ENCODE data around the gene DISC1. TPM values are rescaled to one million over a fixed set of nuclear protein-coding genes. Genes with fewer than 3 reads are reported as not detected.

DISC1 gene
- total RNA-seq, 5 donors from 2014 or later (not counting 1 experiment from before 2014, with no cell fraction given), result 12.9 to 37.0 (median 14.6) TPM

DNA sequence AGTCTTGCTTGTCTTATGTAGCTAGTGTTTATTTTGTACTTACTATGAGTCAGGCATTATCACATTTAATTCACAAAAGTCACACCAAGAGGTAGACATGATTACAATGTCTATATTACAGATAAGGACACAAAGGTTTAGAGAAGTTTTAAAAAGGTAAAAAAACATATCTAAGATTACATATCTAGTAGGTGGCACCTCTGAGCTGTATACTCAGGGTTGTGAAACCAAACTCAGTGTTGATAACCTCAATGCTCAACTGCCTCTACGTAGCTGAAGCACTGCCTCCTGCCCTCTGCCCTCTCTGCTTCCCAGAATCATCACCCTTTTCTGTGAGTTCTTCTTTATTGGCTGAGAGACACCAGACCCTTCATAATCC lies 431.3 kb downstream of the DISC1 start:
- Mint-ChIP-seq H3K36me3 (no peaks in the 10 kb centered on the region), H3K27me3 (peaks cover 3 to 7% of the 10 kb centered on the region in 2 donors), H3K4me1 (no peaks in the 10 kb centered on the region), H3K9me3 (peaks cover 0 to 5% (median 4%) of the 10 kb centered on the region in 3 donors), H3K4me3 (no peak overlapping the region), H3K27ac (no peak overlapping the region)
- H3K27ac ChIP-seq (ENCODE audit: low read length), result no peak overlapping the region
- no peak for ATAC-seq (replicated peaks in 1 of 4)
- WGBS (ENCODE audit: insufficient coverage), result 38% methylated on average over 1 of the region's 1 CpG
- no peak overlapping the region for H3K4me3 ChIP-seq (ENCODE audit: control insufficient read depth in 1 of 2, extremely low read depth in 1 of 2, low read length in 1 of 2)
- H3K4me1 ChIP-seq (ENCODE audit: control insufficient read depth in 1 of 2, extremely low read depth in 1 of 2, insufficient read depth in 2 of 2, low read length in 2 of 2), result no peaks in the 10 kb centered on the region
- no peak for DNase-seq
- CTCF ChIA-PET, result no interaction called here
- H3K36me3 ChIP-seq (ENCODE audit: control insufficient read depth in 2 of 2, extremely low read depth in 1 of 2, insufficient read depth in 1 of 2, low read length in 1 of 2), result no peaks in the 10 kb centered on the region
- no peaks in the 10 kb centered on the region for H3K9me3 ChIP-seq
- POLR2A ChIA-PET, result no interaction called here
- H3K27me3 ChIP-seq (replicated peaks in 1 of 2; ENCODE audit: control insufficient read depth in 2 of 2, extremely low read depth in 1 of 2, insufficient read depth in 2 of 2, low read length in 1 of 2), result peaks cover 0 to 3% of the 10 kb centered on the region in 2 experiments

DNA sequence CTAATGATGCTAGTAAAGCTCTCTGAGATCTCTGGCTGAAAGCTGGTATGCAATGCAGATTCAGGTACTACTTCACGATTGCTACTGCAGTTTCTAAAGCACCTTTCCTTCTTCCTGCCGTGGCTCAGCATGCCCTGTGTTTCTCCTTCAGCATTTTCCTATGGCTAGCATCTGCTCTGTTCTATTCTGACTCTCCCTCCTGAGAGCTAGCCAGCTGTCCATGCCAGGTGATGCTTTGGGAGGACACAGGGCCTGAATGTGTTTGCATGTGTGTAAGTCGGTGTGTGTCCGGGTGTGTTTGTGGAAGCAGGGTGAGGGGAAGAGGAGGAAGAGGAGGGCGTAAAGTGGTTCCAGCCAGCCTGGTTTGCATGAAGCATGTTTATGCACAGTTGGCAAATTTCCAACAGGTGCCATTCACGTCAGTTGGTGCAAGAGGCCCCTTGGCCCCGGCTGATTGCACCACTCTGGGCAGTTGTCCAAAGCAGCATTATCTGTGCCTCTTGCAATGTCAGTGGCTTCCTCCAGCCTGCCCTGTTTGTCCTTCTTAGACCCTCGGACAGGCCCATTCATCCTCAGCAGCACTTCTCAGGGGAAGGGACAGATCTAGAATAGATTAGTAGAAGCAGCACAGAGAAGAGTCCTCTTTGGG lies 433.3 kb downstream of the DISC1 start:
- Mint-ChIP-seq H3K36me3 (no peaks in the 10 kb centered on the region), H3K4me1 (no peaks in the 10 kb centered on the region), H3K27me3 (peaks cover 3 to 7% of the 10 kb centered on the region in 2 donors), H3K27ac (no peak overlapping the region), H3K9me3 (no peaks in the 10 kb centered on the region), H3K4me3 (no peak overlapping the region)
- ChIA-PET POLR2A (interaction anchor here in 1 of 2 donors (0.6 kb wide), 1 partner anchor 27 kb away, joined by 3 read pairs; no protein-coding TSS in a partner anchor), CTCF (no interaction called here)
- no peaks in the 10 kb centered on the region for H3K4me1 ChIP-seq (ENCODE audit: control insufficient read depth in 1 of 2, extremely low read depth in 1 of 2, insufficient read depth in 2 of 2, low read length in 2 of 2)
- WGBS (ENCODE audit: insufficient coverage), result 69% methylated on average over 7 of the region's 8 CpGs
- no peaks in the 10 kb centered on the region for H3K36me3 ChIP-seq (ENCODE audit: control insufficient read depth in 2 of 2, extremely low read depth in 1 of 2, insufficient read depth in 1 of 2, low read length in 1 of 2)
- ATAC-seq (replicated peaks in 1 of 4) (no peak), DNase-seq (no peak)
- H3K27me3 ChIP-seq (replicated peaks in 1 of 2; ENCODE audit: control insufficient read depth in 2 of 2, extremely low read depth in 1 of 2, insufficient read depth in 2 of 2, low read length in 1 of 2), result peaks cover 0 to 4% of the 10 kb centered on the region in 2 experiments
- no peak overlapping the region for H3K27ac ChIP-seq (ENCODE audit: low read length)
- no peaks in the 10 kb centered on the region for H3K9me3 ChIP-seq
- no peak overlapping the region for H3K4me3 ChIP-seq (ENCODE audit: control insufficient read depth in 1 of 2, extremely low read depth in 1 of 2, low read length in 1 of 2)

DNA sequence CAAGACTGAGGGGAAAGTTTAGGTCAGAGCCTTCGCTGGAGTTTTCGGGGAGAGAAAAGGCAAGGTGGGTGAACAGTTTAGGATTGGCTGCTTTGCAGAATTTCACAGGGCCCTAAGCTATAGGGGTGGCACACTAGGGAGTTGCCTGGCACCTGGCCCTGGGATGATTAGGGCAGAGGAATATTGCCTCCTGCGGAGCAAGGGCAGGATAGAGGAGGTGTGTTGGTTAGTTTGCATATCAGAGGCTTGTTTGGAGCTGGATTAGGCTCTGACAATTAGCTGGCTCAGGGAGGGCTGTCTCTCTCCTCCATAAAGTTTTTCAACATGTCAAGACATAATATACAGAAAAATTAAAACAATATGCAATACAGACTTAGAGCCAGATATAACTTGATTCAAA lies 436.4 kb downstream of the DISC1 start:
- H3K4me1 Mint-ChIP-seq, result no peaks in the 10 kb centered on the region
- H3K36me3 ChIP-seq (ENCODE audit: control insufficient read depth in 2 of 2, extremely low read depth in 1 of 2, insufficient read depth in 1 of 2, low read length in 1 of 2), result no peaks in the 10 kb centered on the region
- no peak overlapping the region for H3K4me3 ChIP-seq (ENCODE audit: control insufficient read depth in 1 of 2, extremely low read depth in 1 of 2, low read length in 1 of 2)
- ChIA-PET CTCF (no interaction called here), POLR2A (no interaction called here)
- H3K9me3 Mint-ChIP-seq, result no peaks in the 10 kb centered on the region
- H3K27ac Mint-ChIP-seq, result no peak overlapping the region
- no peaks in the 10 kb centered on the region for H3K36me3 Mint-ChIP-seq
- no peak overlapping the region for H3K4me3 Mint-ChIP-seq
- H3K9me3 ChIP-seq, result no peaks in the 10 kb centered on the region
- no peak for DNase-seq
- H3K27me3 ChIP-seq (replicated peaks in 1 of 2; ENCODE audit: control insufficient read depth in 2 of 2, extremely low read depth in 1 of 2, insufficient read depth in 2 of 2, low read length in 1 of 2), result peaks cover 0 to 4% of the 10 kb centered on the region in 2 experiments
- no peak for ATAC-seq (replicated peaks in 1 of 4)
- peaks cover 3 to 7% of the 10 kb centered on the region in 2 donors for H3K27me3 Mint-ChIP-seq
- H3K27ac ChIP-seq (ENCODE audit: low read length), result no peak overlapping the region
- 95% methylated on average over 2 of the region's 3 CpGs for WGBS (ENCODE audit: insufficient coverage)
- no peaks in the 10 kb centered on the region for H3K4me1 ChIP-seq (ENCODE audit: control insufficient read depth in 1 of 2, extremely low read depth in 1 of 2, insufficient read depth in 2 of 2, low read length in 2 of 2)

DNA sequence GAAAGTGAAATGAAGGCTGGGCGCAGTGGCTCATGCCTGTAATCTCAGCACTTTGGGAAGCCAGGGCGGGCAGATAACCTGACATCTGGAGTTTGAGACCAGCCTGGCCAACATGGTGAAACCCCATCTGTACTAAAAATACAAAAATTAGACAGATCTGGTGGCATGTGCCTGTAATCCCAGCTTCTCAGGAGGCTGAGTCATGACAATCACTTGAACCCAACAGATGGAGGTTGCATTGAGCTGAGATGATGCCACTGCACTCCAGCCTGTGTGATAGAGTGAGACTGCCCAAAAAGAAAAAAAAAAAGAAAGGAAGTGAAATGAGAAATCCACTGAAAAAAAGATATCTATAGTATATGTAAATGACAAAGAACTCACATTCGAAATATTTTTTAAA lies 439.9 kb downstream of the DISC1 start:
- CTCF ChIA-PET, result no interaction called here
- Mint-ChIP-seq H3K4me1 (no peaks in the 10 kb centered on the region), H3K4me3 (no peak overlapping the region), H3K27ac (no peak overlapping the region), H3K27me3 (peaks cover 2 to 4% of the 10 kb centered on the region in 2 donors), H3K9me3 (no peaks in the 10 kb centered on the region), H3K36me3 (no peaks in the 10 kb centered on the region)
- Histone ChIP-seq H3K9me3 (no peaks in the 10 kb centered on the region), H3K27me3 (replicated peaks in 1 of 2; ENCODE audit: control insufficient read depth in 2 of 2, extremely low read depth in 1 of 2, insufficient read depth in 2 of 2, low read length in 1 of 2) (peaks cover 0 to 4% of the 10 kb centered on the region in 2 experiments), H3K27ac (ENCODE audit: low read length) (no peak overlapping the region), H3K4me1 (ENCODE audit: control insufficient read depth in 1 of 2, extremely low read depth in 1 of 2, insufficient read depth in 2 of 2, low read length in 2 of 2) (no peaks in the 10 kb centered on the region), H3K36me3 (ENCODE audit: control insufficient read depth in 2 of 2, extremely low read depth in 1 of 2, insufficient read depth in 1 of 2, low read length in 1 of 2) (no peaks in the 10 kb centered on the region), H3K4me3 (ENCODE audit: control insufficient read depth in 1 of 2, extremely low read depth in 1 of 2, low read length in 1 of 2) (no peak overlapping the region)
- 94% methylated on average over 2 of the region's 3 CpGs for WGBS (ENCODE audit: insufficient coverage)
- DNase-seq (no peak), ATAC-seq (replicated peaks in 1 of 4) (no peak)
- POLR2A ChIA-PET, result no interaction called here

DNA sequence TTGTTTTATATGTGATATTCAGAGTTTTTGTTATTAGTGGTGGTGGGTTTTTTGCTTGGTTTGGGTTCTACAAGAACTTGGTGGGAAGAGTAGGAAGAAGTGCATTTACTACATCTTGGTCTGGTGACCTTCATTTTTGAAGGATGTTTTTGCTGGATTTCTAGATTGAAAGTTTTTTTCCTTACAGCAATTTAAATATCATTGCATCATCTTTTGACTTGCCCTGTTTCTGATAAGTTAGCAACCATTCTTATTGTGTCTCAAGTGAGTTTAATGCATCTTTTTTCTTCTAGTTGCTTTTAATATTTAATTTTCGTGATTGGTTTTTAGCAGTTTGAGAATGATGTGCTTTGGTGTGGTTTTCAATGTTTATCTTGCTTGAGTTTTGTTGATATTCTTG lies 447.7 kb downstream of the DISC1 start:
- H3K4me1 Mint-ChIP-seq, result no peaks in the 10 kb centered on the region
- ChIA-PET CTCF (no interaction called here), POLR2A (no interaction called here)
- H3K36me3 Mint-ChIP-seq, result peaks cover 13% of the 10 kb centered on the region
- ATAC-seq (replicated peaks in 1 of 4) (no peak), DNase-seq (no peak)
- Histone ChIP-seq H3K36me3 (ENCODE audit: control insufficient read depth in 2 of 2, extremely low read depth in 1 of 2, insufficient read depth in 1 of 2, low read length in 1 of 2) (no peaks in the 10 kb centered on the region), H3K27ac (ENCODE audit: low read length) (no peak overlapping the region), H3K27me3 (replicated peaks in 1 of 2; ENCODE audit: control insufficient read depth in 2 of 2, extremely low read depth in 1 of 2, insufficient read depth in 2 of 2, low read length in 1 of 2) (no peaks in the 10 kb centered on the region), H3K9me3 (no peaks in the 10 kb centered on the region), H3K4me3 (ENCODE audit: control insufficient read depth in 1 of 2, extremely low read depth in 1 of 2, low read length in 1 of 2) (no peak overlapping the region), H3K4me1 (ENCODE audit: control insufficient read depth in 1 of 2, extremely low read depth in 1 of 2, insufficient read depth in 2 of 2, low read length in 2 of 2) (no peaks in the 10 kb centered on the region)
- peaks cover 4 to 10% (median 9%) of the 10 kb centered on the region in 3 donors for H3K9me3 Mint-ChIP-seq
- no peak overlapping the region for H3K27ac Mint-ChIP-seq
- no CpG with 5 or more reads among the region's 1 CpG for WGBS (ENCODE audit: insufficient coverage)
- no peak overlapping the region for H3K4me3 Mint-ChIP-seq
- H3K27me3 Mint-ChIP-seq, result peaks cover 8 to 18% of the 10 kb centered on the region in 2 donors

DNA sequence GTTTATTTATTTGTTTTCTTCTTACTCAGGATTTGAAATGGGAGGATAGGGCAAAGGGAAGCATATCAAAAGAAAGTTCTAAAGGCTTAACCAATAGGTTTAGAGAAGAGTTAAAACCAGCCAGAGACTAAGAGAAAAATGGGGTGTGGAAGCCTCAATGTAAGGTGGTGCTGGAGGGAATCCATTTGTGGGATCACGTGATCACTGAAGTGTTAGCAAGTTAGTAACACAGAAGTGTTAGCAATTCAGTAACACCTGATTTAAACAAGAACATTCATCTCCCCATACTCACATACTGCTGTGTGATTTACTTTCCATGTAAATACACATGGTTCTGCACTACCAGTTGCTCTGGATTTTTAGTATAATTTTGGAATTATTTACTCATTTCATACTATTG lies 451.2 kb downstream of the DISC1 start:
- H3K4me1 ChIP-seq (ENCODE audit: control insufficient read depth in 1 of 2, extremely low read depth in 1 of 2, insufficient read depth in 2 of 2, low read length in 2 of 2), result no peaks in the 10 kb centered on the region
- no peaks in the 10 kb centered on the region for H3K27me3 ChIP-seq (replicated peaks in 1 of 2; ENCODE audit: control insufficient read depth in 2 of 2, extremely low read depth in 1 of 2, insufficient read depth in 2 of 2, low read length in 1 of 2)
- no peak overlapping the region for H3K4me3 ChIP-seq (ENCODE audit: control insufficient read depth in 1 of 2, extremely low read depth in 1 of 2, low read length in 1 of 2)
- Mint-ChIP-seq H3K4me3 (no peak overlapping the region), H3K4me1 (no peaks in the 10 kb centered on the region), H3K36me3 (peaks cover 9% of the 10 kb centered on the region), H3K9me3 (peaks cover 14 to 25% (median 16%) of the 10 kb centered on the region in 3 donors), H3K27me3 (peaks cover 5 to 22% of the 10 kb centered on the region in 2 donors), H3K27ac (no peak overlapping the region)
- ChIA-PET POLR2A (interaction anchor here in 1 of 2 donors (0.5 kb wide), 1 partner anchor 9 kb away, joined by 3 read pairs; no protein-coding TSS in a partner anchor), CTCF (no interaction called here)
- WGBS (ENCODE audit: insufficient coverage), result no CpG with 5 or more reads among the region's 1 CpG
- H3K27ac ChIP-seq (ENCODE audit: low read length), result no peak overlapping the region
- no peaks in the 10 kb centered on the region for H3K36me3 ChIP-seq (ENCODE audit: control insufficient read depth in 2 of 2, extremely low read depth in 1 of 2, insufficient read depth in 1 of 2, low read length in 1 of 2)
- DNase-seq (no peak), ATAC-seq (replicated peaks in 1 of 4) (no peak)
- no peaks in the 10 kb centered on the region for H3K9me3 ChIP-seq

Measured in T-cell (primary cell).